ENCODE data around the gene XRCC2. TPM values are rescaled to one million over a fixed set of nuclear protein-coding genes. Genes with fewer than 3 reads are reported as not detected.
"Not testable (repeated sequence)": the region's sequence is repeated elsewhere in the genome, so short reads cannot be mapped to it uniquely, and the experiment has no call there.

XRCC2 gene
- polyA plus RNA-seq, 1 of the 3 experiments (the other 2 are of a cell fraction): 3.1 TPM

- no peak for TF ChIP-seq ZBTB33 (IDR thresholded peaks at IDR 0.05; ENCODE audit: borderline replicate concordance, low read depth)
- TF ChIP-seq MEF2A (IDR thresholded peaks at IDR 0.05; ENCODE audit: borderline replicate concordance, low read depth): no peak
- no peak for TF ChIP-seq GATA2 (CRISPR knock-in tag; IDR thresholded peaks at IDR 0.05)
- TF ChIP-seq TAF1 (IDR thresholded peaks at IDR 0.05; ENCODE audit: borderline replicate concordance, low read depth, low read length): no peak
- TF ChIP-seq RXRA (IDR thresholded peaks at IDR 0.05; ENCODE audit: borderline replicate concordance, low read depth): no peak
- no peak for TF ChIP-seq RCOR1 (IDR thresholded peaks at IDR 0.05; ENCODE audit: low read length)
- TF ChIP-seq, protein P1, sequence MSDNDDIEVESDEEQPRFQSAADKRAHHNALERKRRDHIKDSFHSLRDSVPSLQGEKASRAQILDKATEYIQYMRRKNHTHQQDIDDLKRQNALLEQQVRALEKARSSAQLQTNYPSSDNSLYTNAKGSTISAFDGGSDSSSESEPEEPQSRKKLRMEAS (IDR thresholded peaks at IDR 0.05; ENCODE audit: low read depth): no peak
- TF ChIP-seq, protein P2, sequence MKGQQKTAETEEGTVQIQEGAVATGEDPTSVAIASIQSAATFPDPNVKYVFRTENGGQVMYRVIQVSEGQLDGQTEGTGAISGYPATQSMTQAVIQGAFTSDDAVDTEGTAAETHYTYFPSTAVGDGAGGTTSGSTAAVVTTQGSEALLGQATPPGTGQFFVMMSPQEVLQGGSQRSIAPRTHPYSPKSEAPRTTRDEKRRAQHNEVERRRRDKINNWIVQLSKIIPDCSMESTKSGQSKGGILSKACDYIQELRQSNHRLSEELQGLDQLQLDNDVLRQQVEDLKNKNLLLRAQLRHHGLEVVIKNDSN (IDR thresholded peaks at IDR 0.05; ENCODE audit: borderline replicate concordance, low read depth): no peak
- TF ChIP-seq, protein P3, sequence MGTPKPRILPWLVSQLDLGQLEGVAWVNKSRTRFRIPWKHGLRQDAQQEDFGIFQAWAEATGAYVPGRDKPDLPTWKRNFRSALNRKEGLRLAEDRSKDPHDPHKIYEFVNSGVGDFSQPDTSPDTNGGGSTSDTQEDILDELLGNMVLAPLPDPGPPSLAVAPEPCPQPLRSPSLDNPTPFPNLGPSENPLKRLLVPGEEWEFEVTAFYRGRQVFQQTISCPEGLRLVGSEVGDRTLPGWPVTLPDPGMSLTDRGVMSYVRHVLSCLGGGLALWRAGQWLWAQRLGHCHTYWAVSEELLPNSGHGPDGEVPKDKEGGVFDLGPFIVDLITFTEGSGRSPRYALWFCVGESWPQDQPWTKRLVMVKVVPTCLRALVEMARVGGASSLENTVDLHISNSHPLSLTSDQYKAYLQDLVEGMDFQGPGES (IDR thresholded peaks at IDR 0.05; ENCODE audit: low read depth, low read length): no peak
- no peak for TF ChIP-seq FOXJ3 (CRISPR knock-in tag; IDR thresholded peaks at IDR 0.05)
- TF ChIP-seq MXI1 (IDR thresholded peaks at IDR 0.05; ENCODE audit: low read depth, low read length): no peak
- no peak for TF ChIP-seq JUND (IDR thresholded peaks at IDR 0.05)
- no peak for TF ChIP-seq ELF1 (IDR thresholded peaks at IDR 0.05)
Observed at GRCh38 chr7:152647009-152647408, 28.9 kb downstream of the XRCC2 start (continued).

GRCh38 chr7:152646579-152646978, 29.4 kb downstream of the XRCC2 start:
- POLR2A ChIA-PET; CTCF ChIA-PET; H2AFZ ChIP-seq (ENCODE audit: low read depth); H3K4me1 ChIP-seq (ENCODE audit: control insufficient read depth in 1 of 2, insufficient read depth in 2 of 2, low read depth in 1 of 2, low read length in 1 of 2); H3K9ac ChIP-seq; H3K79me2 ChIP-seq (ENCODE audit: insufficient read depth); H3K27me3 ChIP-seq (ENCODE audit: insufficient read depth); H3K4me3 ChIP-seq (ENCODE audit: low read depth in 2 of 2, low read length in 1 of 2); H3K4me2 ChIP-seq; H3K9me3 ChIP-seq; H4K20me1 ChIP-seq (ENCODE audit: insufficient read depth); H3F3A ChIP-seq (replicated peaks; ENCODE audit: insufficient read depth); H3K27ac ChIP-seq (ENCODE audit: low read depth in 2 of 2, low read length in 1 of 2); DNase-seq; H3K9me2 ChIP-seq: not testable (repeated sequence)
- 96% methylated on average over 11 of the region's 11 CpGs for WGBS (ENCODE audit: low lambda C conversion rate)
- H3K36me3 ChIP-seq (replicated peaks in 1 of 2; ENCODE audit: control insufficient read depth in 1 of 2, insufficient read depth in 2 of 2, low read length in 1 of 2): peaks cover 2 to 40% of the 10 kb centered on the region in 2 experiments

Data from SK-N-SH (cell line).